ENCODE results near the gene ZSCAN5A. TPM values are rescaled to one million over a fixed set of nuclear protein-coding genes. Genes with fewer than 3 reads are reported as not detected.
"Not testable (repeated sequence)": the region's sequence is repeated elsewhere in the genome, so short reads cannot be mapped to it uniquely, and the experiment has no call there.

The ZSCAN5A gene
- total RNA-seq, 1 donor from 2014 or later, result 6.6 TPM

- H4K20me1 ChIP-seq (ENCODE audit: insufficient read depth, low read length), result no peaks in the 10 kb centered on the region
- peaks cover 10% of the 10 kb centered on the region for H3K36me3 Mint-ChIP-seq (ENCODE audit: low read depth, unreplicated experiment)
- TF ChIP-seq EZH2 (IDR thresholded peaks at IDR 0.05; ENCODE audit: insufficient read depth, low read length) (no peak), CTCF (IDR thresholded peaks at IDR 0.05; ENCODE audit: insufficient read depth, low read depth, low read length) (no peak)
- H3K9me3 ChIP-seq (ENCODE audit: insufficient read depth, low read depth, low read length), result no peaks in the 10 kb centered on the region
- no peaks in the 10 kb centered on the region for H3K9me3 Mint-ChIP-seq (ENCODE audit: unreplicated experiment)
- H3K4me2 ChIP-seq (ENCODE audit: low read length), result no peak overlapping the region
- H3K9ac ChIP-seq (ENCODE audit: low read length), result no peak overlapping the region
- H3K4me1 ChIP-seq (ENCODE audit: insufficient read depth, low read length), result no peaks in the 10 kb centered on the region
- no peaks in the 10 kb centered on the region for H3K79me2 ChIP-seq (ENCODE audit: insufficient read depth, low read length)
- no peaks in the 10 kb centered on the region for H3K36me3 ChIP-seq (ENCODE audit: insufficient read depth, low read length)
- H3K4me3 Mint-ChIP-seq (ENCODE audit: unreplicated experiment), result no peak overlapping the region
- H3K4me3 ChIP-seq (ENCODE audit: insufficient read depth, low read depth, low read length), result no peak overlapping the region
- H3K4me1 Mint-ChIP-seq (ENCODE audit: low read depth, unreplicated experiment), result no peaks in the 10 kb centered on the region
- H3K27me3 Mint-ChIP-seq (ENCODE audit: low read depth, unreplicated experiment), result peaks cover 9% of the 10 kb centered on the region
- FAIRE-seq (no peak), DNase-seq (ENCODE audit: low read depth) (no peak)
- no peak overlapping the region for H3K27ac Mint-ChIP-seq (ENCODE audit: unreplicated experiment)
- no peak overlapping the region for H3K27ac ChIP-seq (ENCODE audit: low read depth, low read length)
- no peaks in the 10 kb centered on the region for H3K27me3 ChIP-seq (ENCODE audit: insufficient read depth, low read length)
- no peak overlapping the region for H2AFZ ChIP-seq (ENCODE audit: low read depth, low read length)
Measured at GRCh38 chr19:56222901-56223300, 91.7 kb downstream of the ZSCAN5A start.

DNA sequence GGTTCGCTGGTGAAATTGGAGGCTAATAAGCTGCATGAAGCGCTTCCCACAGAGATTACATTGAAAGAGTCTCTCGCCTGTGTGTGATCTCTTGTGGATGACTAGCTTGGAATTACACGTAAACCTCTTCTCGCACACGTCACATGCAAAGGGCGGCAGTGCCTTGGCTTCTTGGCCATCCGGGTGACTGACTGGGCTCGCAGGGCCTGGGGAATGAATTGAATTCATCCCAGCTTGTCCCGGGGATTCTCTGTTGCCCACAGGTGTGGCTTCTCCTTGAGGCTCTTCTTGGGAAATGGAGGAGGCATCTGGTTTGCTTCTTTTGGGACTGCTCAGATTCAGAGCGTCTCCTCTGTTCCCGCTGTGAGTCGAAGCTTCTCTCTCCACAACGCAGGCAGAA lies 92.8 kb downstream of the ZSCAN5A start:
- H3K4me1 Mint-ChIP-seq (ENCODE audit: low read depth, unreplicated experiment), result no peaks in the 10 kb centered on the region
- DNase-seq (ENCODE audit: low read depth), result no peak
- peaks cover 10% of the 10 kb centered on the region for H3K36me3 Mint-ChIP-seq (ENCODE audit: low read depth, unreplicated experiment)

DNA sequence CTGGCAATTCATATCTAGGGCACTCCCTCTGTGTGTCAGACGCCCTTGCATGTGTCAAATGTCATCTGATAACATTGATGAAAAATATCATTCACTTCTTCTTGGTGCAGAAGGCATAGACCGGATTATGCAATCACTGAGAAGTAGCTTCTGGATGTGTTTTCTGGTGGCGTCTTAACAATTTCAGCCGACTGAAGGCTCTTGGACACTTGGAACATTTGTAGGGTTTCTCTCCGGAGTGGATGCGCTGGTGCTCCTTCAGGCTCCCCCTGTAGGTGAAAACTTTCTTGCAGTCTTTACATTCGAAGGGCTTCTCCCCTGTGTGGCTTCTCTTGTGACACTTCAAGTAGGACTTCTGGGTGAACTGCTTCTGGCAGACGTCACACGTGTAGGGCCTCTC lies 93.2 kb downstream of the ZSCAN5A start:
- DNase-seq (ENCODE audit: low read depth), result not testable (repeated sequence)
- H3K27me3 Mint-ChIP-seq (ENCODE audit: low read depth, unreplicated experiment), result peaks cover 14% of the 10 kb centered on the region

More for the DNA sequence above, 92.8 kb downstream of the ZSCAN5A start:
- no peak for TF ChIP-seq EZH2 (IDR thresholded peaks at IDR 0.05; ENCODE audit: insufficient read depth, low read length)
- no peak for TF ChIP-seq CTCF (IDR thresholded peaks at IDR 0.05; ENCODE audit: insufficient read depth, low read depth, low read length)
- Histone ChIP-seq H4K20me1 (ENCODE audit: insufficient read depth, low read length) (no peaks in the 10 kb centered on the region), H3K4me3 (ENCODE audit: insufficient read depth, low read depth, low read length) (no peak overlapping the region), H3K4me2 (ENCODE audit: low read length) (no peak overlapping the region), H3K4me1 (ENCODE audit: insufficient read depth, low read length) (no peaks in the 10 kb centered on the region), H3K27ac (ENCODE audit: low read depth, low read length) (no peak overlapping the region), H2AFZ (ENCODE audit: low read depth, low read length) (no peak overlapping the region), H3K79me2 (ENCODE audit: insufficient read depth, low read length) (no peaks in the 10 kb centered on the region), H3K9ac (ENCODE audit: low read length) (no peak overlapping the region), H3K27me3 (ENCODE audit: insufficient read depth, low read length) (no peaks in the 10 kb centered on the region), H3K36me3 (ENCODE audit: insufficient read depth, low read length) (no peaks in the 10 kb centered on the region), H3K9me3 (ENCODE audit: insufficient read depth, low read depth, low read length) (no peaks in the 10 kb centered on the region)
- Mint-ChIP-seq H3K27me3 (ENCODE audit: low read depth, unreplicated experiment) (peaks cover 13% of the 10 kb centered on the region), H3K4me3 (ENCODE audit: unreplicated experiment) (no peak overlapping the region), H3K27ac (ENCODE audit: unreplicated experiment) (no peak overlapping the region), H3K9me3 (ENCODE audit: unreplicated experiment) (no peaks in the 10 kb centered on the region)
- FAIRE-seq, result no peak

More for the DNA sequence above, 93.2 kb downstream of the ZSCAN5A start:
- H3K36me3 ChIP-seq (ENCODE audit: insufficient read depth, low read length); H3K9ac ChIP-seq (ENCODE audit: low read length); H3K9me3 Mint-ChIP-seq (ENCODE audit: unreplicated experiment); H3K4me3 Mint-ChIP-seq (ENCODE audit: unreplicated experiment); H3K4me2 ChIP-seq (ENCODE audit: low read length); H3K4me3 ChIP-seq (ENCODE audit: insufficient read depth, low read depth, low read length); H3K4me1 ChIP-seq (ENCODE audit: insufficient read depth, low read length); H3K27ac ChIP-seq (ENCODE audit: low read depth, low read length); FAIRE-seq; H3K9me3 ChIP-seq (ENCODE audit: insufficient read depth, low read depth, low read length); H3K79me2 ChIP-seq (ENCODE audit: insufficient read depth, low read length); H2AFZ ChIP-seq (ENCODE audit: low read depth, low read length); H3K27ac Mint-ChIP-seq (ENCODE audit: unreplicated experiment); H3K4me1 Mint-ChIP-seq (ENCODE audit: low read depth, unreplicated experiment); H4K20me1 ChIP-seq (ENCODE audit: insufficient read depth, low read length); H3K27me3 ChIP-seq (ENCODE audit: insufficient read depth, low read length): not testable (repeated sequence)
- H3K36me3 Mint-ChIP-seq (ENCODE audit: low read depth, unreplicated experiment), result peaks cover 10% of the 10 kb centered on the region

Data from astrocyte (in vitro differentiated cells and primary cell).